22Rv1 (cell line): ENCODE data around the gene ZFYVE19.

Experiments used
- ZFX ChIP-seq: fragments of 450-650 bp; IDR thresholded peaks from 2 replicates; pipeline ENCODE4 v1.6.1; 2017; ENCODE audit warnings: antibody characterized with exemption, borderline replicate concordance
- TF ChIP-seq, protein P1 (sequence below): fragments of 450-650 bp; IDR thresholded peaks from 2 replicates; pipeline ENCODE4 v1.5.1; 2017; ENCODE audit warnings: mild to moderate bottlenecking

DNA sequence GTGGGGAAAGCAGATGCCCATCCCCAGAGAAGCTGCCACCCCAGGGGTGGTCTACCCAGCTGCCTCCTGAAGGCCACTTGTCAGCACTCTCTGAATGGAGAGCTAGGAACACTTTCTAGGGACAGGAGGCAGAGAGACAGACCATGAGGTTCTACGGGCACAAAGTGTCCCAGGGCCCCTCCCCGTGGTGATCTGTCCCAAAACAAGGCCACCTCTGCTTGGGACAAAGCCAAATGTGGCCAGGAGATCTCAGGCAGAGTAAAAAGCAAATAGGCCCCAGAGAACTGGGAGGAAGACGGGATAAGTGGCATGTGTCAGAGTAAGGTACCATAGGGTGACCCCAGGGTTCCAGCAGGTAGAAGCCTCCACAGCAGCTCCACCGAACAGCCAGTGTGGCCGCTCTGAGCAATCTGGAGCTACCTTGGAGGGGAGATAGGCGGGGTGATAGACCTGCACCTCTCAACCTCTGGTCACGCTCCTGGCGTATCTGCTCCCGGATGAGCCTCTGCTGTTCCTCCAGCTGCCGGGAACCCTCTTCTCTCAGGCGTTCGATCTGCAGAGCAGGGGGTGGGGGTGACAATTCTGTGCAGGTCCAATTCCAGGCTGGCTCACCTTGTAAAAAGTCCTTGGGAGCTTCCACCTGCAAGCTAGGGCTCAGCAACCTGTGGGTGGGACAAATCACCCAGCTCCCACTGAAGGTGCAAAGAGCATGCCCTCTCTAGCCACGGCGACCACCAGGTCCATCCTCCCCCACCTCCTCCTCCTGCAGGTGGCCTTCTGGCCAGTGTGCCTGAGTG is 31.0 kb upstream of the ZFYVE19 start:
- TF ChIP-seq, protein P1, sequence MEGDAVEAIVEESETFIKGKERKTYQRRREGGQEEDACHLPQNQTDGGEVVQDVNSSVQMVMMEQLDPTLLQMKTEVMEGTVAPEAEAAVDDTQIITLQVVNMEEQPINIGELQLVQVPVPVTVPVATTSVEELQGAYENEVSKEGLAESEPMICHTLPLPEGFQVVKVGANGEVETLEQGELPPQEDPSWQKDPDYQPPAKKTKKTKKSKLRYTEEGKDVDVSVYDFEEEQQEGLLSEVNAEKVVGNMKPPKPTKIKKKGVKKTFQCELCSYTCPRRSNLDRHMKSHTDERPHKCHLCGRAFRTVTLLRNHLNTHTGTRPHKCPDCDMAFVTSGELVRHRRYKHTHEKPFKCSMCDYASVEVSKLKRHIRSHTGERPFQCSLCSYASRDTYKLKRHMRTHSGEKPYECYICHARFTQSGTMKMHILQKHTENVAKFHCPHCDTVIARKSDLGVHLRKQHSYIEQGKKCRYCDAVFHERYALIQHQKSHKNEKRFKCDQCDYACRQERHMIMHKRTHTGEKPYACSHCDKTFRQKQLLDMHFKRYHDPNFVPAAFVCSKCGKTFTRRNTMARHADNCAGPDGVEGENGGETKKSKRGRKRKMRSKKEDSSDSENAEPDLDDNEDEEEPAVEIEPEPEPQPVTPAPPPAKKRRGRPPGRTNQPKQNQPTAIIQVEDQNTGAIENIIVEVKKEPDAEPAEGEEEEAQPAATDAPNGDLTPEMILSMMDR = no peak
- TF ChIP-seq ZFX = no peak
